GM23338 (cell line): ENCODE results near the gene PRM3. TPM values are rescaled to one million over a fixed set of nuclear protein-coding genes. Genes with fewer than 3 reads are reported as not detected.

ENCODE experiments used
- ATAC-seq: fragments of 200-7000 bp; cut with Tn5 transposase; 3 replicates; pipeline ENCODE4 v1.9.1; 2020
- DNase-seq: peaks from one replicate; pipeline ENCODE4 v3.0.0-alpha.2; 2015; ENCODE audit warnings: low spot score
- H2AFZ ChIP-seq: fragments of 200-600 bp; sonication (generic); 2 replicates; pipeline ENCODE4 v1.8.0; 2016; ENCODE audit warnings: antibody characterized with exemption, mild to moderate bottlenecking, moderate library complexity
- H3F3A ChIP-seq: fragments of 200-600 bp; sonication (generic); replicated peaks from 2 replicates; pipeline ENCODE4 v1.8.0; 2017; ENCODE audit warnings: antibody characterized with exemption, mixed run types, low read depth
- H3K27ac ChIP-seq: fragments of 200-600 bp; sonication (generic); 2 replicates; pipeline ENCODE4 v1.6.1; 2016; ENCODE audit warnings: low read depth
- H3K27me3 ChIP-seq: fragments of 200-600 bp; sonication (generic); 2 replicates; pipeline ENCODE4 v1.8.0; 2016; ENCODE audit warnings: mild to moderate bottlenecking, mixed run types, moderate library complexity; ENCODE audit not compliant: insufficient read depth
- H3K36me3 ChIP-seq: fragments of 200-600 bp; sonication (generic); 2 replicates; pipeline ENCODE4 v1.8.0; 2016; ENCODE audit warnings: mild to moderate bottlenecking; ENCODE audit not compliant: insufficient read depth
- H3K4me1 ChIP-seq: fragments of 200-600 bp; sonication (generic); 2 replicates; pipeline ENCODE4 v1.8.0; 2016; ENCODE audit warnings: mild to moderate bottlenecking, moderate library complexity; ENCODE audit not compliant: insufficient read depth
- H3K4me2 ChIP-seq: fragments of 200-600 bp; sonication (generic); 2 replicates; pipeline ENCODE4 v1.7.1; 2017; ENCODE audit warnings: mixed run types
- H3K4me3 ChIP-seq: fragments of 200-600 bp; sonication (generic); 2 replicates; pipeline ENCODE4 v1.6.1; 2016; ENCODE audit warnings: mixed run types
- H3K79me2 ChIP-seq: fragments of 200-600 bp; sonication (generic); replicated peaks from 2 replicates; pipeline ENCODE4 v1.8.0; 2017; ENCODE audit warnings: mild to moderate bottlenecking; ENCODE audit not compliant: insufficient read depth
- H3K9me2 ChIP-seq: fragments of 200-600 bp; sonication (generic); 2 replicates; pipeline ENCODE4 v1.8.0; 2017; ENCODE audit not compliant: insufficient read depth
- H4K20me1 ChIP-seq: fragments of 200-600 bp; sonication (generic); replicated peaks from 2 replicates; pipeline ENCODE4 v1.8.0; 2017; ENCODE audit warnings: mild to moderate bottlenecking; ENCODE audit not compliant: insufficient read depth
- H3K27ac Mint-ChIP-seq: 2 replicates; pipeline ENCODE4 v1.8.0; 2020; ENCODE audit warnings: inconsistent platforms, mild to moderate bottlenecking, moderate library complexity, mixed read lengths
- H3K27me3 Mint-ChIP-seq: 3 replicates; pipeline ENCODE4 v1.8.0; 2022; ENCODE audit warnings: low read depth, mild to moderate bottlenecking, moderate library complexity, mixed read lengths, inconsistent platforms; ENCODE audit not compliant: insufficient read depth, poor library complexity
- H3K36me3 Mint-ChIP-seq: 3 replicates; pipeline ENCODE4 v1.8.0; 2021; ENCODE audit warnings: low read depth, mild to moderate bottlenecking, inconsistent platforms, moderate library complexity, mixed read lengths
- H3K4me1 Mint-ChIP-seq: 3 replicates; pipeline ENCODE4 v1.8.0; 2020; ENCODE audit warnings: mild to moderate bottlenecking, inconsistent platforms, mixed read lengths
- H3K4me3 Mint-ChIP-seq: 3 replicates; pipeline ENCODE4 v1.8.0; 2021; ENCODE audit warnings: moderate library complexity, mild to moderate bottlenecking, inconsistent platforms, mixed read lengths
- H3K9me3 Mint-ChIP-seq: 3 replicates; pipeline ENCODE4 v1.8.0; 2020; ENCODE audit warnings: moderate library complexity, mild to moderate bottlenecking, inconsistent platforms, mixed read lengths
- CREB1 ChIP-seq: fragments of 250-450 bp; sonication (Bioruptor Pico); IDR thresholded peaks from 2 replicates; pipeline ENCODE4 v1.5.0; 2020; ENCODE audit warnings: low read depth, mild to moderate bottlenecking, moderate library complexity
- CTCF ChIP-seq, 2 experiments: fragments of 200-600 bp in 1 of 2; sonication (generic) in 1 of 2; conservative IDR thresholded peaks; 2 replicates each; pipeline versions ENCODE4 v1.5.1 to v1.6.1; 2016 to 2017; ENCODE audit warnings: antibody characterized with exemption in 2 of 2, low read depth in 2 of 2, mild to moderate bottlenecking in 2 of 2, moderate library complexity in 1 of 2
- EZH2 ChIP-seq: fragments of 200-600 bp; sonication (generic); IDR thresholded peaks from one replicate; pipeline ENCODE4 v1.8.0; 2017; ENCODE audit warnings: antibody characterized with exemption, mild to moderate bottlenecking, low read depth; ENCODE audit not compliant: unreplicated experiment
- JUNB ChIP-seq: IDR thresholded peaks from one replicate; pipeline ENCODE4 v1.6.1; 2016; ENCODE audit warnings: antibody characterized with exemption; ENCODE audit not compliant: unreplicated experiment
- NANOG ChIP-seq: IDR thresholded peaks from 2 replicates; pipeline ENCODE4 v1.6.1; 2016; ENCODE audit warnings: antibody characterized with exemption, borderline replicate concordance
- POLR2AphosphoS5 ChIP-seq: IDR thresholded peaks from 2 replicates; pipeline ENCODE4 v1.6.1; 2016; ENCODE audit warnings: antibody characterized with exemption, low read depth
- STAT1 ChIP-seq: IDR thresholded peaks from one replicate; pipeline ENCODE4 v1.6.1; 2016; ENCODE audit warnings: antibody characterized with exemption; ENCODE audit not compliant: unreplicated experiment
- ZNF462 ChIP-seq: fragments of 250-450 bp; sonication (Bioruptor Pico); IDR thresholded peaks from 2 replicates; pipeline ENCODE4 v1.5.0; 2020; ENCODE audit warnings: mild to moderate bottlenecking, moderate library complexity
- polyA plus RNA-seq: library from polyadenylated mRNA; unstranded; fragments of >200 nt; fragmentation: Nextera tagmentation; extraction: Ambion mirVana; gene quantifications from 2 replicates; pipeline ENCODE4 v1.2.1, GENCODE V29; 2016
- total RNA-seq: library from RNA; depleted of rRNA; stranded (reverse); fragments of >200 nt; shearing (Covaris generic); gene quantifications from 2 replicates; pipeline ENCODE4 v1.2.3, GENCODE V29; 2014
- TF ChIP-seq, protein P1 (sequence below): IDR thresholded peaks from one replicate; pipeline ENCODE4 v1.6.1; 2018; ENCODE audit warnings: antibody characterized with exemption; ENCODE audit not compliant: unreplicated experiment
- TF ChIP-seq, protein P2 (sequence below): IDR thresholded peaks from 2 replicates; pipeline ENCODE4 v1.6.1; 2016; ENCODE audit warnings: antibody characterized with exemption

Gene PRM3
- total and polyA plus RNA-seq, 2 experiments from 2014 or later, result not detected

GRCh38 chr16:11314309-11314894 is 41.0 kb upstream of the PRM3 start:
- Histone ChIP-seq H3K27me3 (no peaks in the 10 kb centered on the region), H3K79me2 (peaks cover 8% of the 10 kb centered on the region; the same call in 1 of the 2 replicates), H3K4me1 (peaks cover 60% of the 10 kb centered on the region), H2AFZ (no peak overlapping the region), H3K4me3 (no peak overlapping the region), H3K27ac (peak overlapping the region; percentile 100), H4K20me1 (no peaks in the 10 kb centered on the region), H3F3A (peaks cover 41% of the 10 kb centered on the region), H3K36me3 (no peaks in the 10 kb centered on the region; the same call in 1 of the 2 replicates), H3K4me2 (peak overlapping the region; percentile 42), H3K9me2 (no peaks in the 10 kb centered on the region; the same call in 1 of the 2 replicates)
- ATAC-seq, result no peak
- no peak for DNase-seq
- Mint-ChIP-seq H3K9me3 (no peaks in the 10 kb centered on the region), H3K4me3 (no peak overlapping the region; the same call in 2 of the 3 replicates), H3K36me3 (peaks cover 10% of the 10 kb centered on the region), H3K27me3 (peaks cover 20% of the 10 kb centered on the region), H3K27ac (peak overlapping the region; percentile 97), H3K4me1 (peaks cover 52% of the 10 kb centered on the region)
- TF ChIP-seq, protein P1, sequence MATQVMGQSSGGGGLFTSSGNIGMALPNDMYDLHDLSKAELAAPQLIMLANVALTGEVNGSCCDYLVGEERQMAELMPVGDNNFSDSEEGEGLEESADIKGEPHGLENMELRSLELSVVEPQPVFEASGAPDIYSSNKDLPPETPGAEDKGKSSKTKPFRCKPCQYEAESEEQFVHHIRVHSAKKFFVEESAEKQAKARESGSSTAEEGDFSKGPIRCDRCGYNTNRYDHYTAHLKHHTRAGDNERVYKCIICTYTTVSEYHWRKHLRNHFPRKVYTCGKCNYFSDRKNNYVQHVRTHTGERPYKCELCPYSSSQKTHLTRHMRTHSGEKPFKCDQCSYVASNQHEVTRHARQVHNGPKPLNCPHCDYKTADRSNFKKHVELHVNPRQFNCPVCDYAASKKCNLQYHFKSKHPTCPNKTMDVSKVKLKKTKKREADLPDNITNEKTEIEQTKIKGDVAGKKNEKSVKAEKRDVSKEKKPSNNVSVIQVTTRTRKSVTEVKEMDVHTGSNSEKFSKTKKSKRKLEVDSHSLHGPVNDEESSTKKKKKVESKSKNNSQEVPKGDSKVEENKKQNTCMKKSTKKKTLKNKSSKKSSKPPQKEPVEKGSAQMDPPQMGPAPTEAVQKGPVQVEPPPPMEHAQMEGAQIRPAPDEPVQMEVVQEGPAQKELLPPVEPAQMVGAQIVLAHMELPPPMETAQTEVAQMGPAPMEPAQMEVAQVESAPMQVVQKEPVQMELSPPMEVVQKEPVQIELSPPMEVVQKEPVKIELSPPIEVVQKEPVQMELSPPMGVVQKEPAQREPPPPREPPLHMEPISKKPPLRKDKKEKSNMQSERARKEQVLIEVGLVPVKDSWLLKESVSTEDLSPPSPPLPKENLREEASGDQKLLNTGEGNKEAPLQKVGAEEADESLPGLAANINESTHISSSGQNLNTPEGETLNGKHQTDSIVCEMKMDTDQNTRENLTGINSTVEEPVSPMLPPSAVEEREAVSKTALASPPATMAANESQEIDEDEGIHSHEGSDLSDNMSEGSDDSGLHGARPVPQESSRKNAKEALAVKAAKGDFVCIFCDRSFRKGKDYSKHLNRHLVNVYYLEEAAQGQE, result no peak
- TF ChIP-seq CREB1 (CRISPR knock-in tag) (no peak), ZNF462 (CRISPR knock-in tag) (no peak), CTCF (conservative IDR thresholded peaks at IDR 0.05; ENCODE audit: low read depth in 2 of 2) (no peak), JUNB (no peak), EZH2 (no peak), NANOG (no peak), POLR2AphosphoS5 (no peak), STAT1 (no peak)
- TF ChIP-seq, protein P2, sequence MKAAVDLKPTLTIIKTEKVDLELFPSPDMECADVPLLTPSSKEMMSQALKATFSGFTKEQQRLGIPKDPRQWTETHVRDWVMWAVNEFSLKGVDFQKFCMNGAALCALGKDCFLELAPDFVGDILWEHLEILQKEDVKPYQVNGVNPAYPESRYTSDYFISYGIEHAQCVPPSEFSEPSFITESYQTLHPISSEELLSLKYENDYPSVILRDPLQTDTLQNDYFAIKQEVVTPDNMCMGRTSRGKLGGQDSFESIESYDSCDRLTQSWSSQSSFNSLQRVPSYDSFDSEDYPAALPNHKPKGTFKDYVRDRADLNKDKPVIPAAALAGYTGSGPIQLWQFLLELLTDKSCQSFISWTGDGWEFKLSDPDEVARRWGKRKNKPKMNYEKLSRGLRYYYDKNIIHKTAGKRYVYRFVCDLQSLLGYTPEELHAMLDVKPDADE, result no peak
